ENCODE results near the gene NAA80. TPM values are rescaled to one million over a fixed set of nuclear protein-coding genes. Genes with fewer than 3 reads are reported as not detected.
"Not testable (repeated sequence)": the region's sequence is repeated elsewhere in the genome, so short reads cannot be mapped to it uniquely, and the experiment has no call there.

Gene NAA80
- total RNA-seq, 1 donor from 2014 or later: 38.8 TPM

DNA sequence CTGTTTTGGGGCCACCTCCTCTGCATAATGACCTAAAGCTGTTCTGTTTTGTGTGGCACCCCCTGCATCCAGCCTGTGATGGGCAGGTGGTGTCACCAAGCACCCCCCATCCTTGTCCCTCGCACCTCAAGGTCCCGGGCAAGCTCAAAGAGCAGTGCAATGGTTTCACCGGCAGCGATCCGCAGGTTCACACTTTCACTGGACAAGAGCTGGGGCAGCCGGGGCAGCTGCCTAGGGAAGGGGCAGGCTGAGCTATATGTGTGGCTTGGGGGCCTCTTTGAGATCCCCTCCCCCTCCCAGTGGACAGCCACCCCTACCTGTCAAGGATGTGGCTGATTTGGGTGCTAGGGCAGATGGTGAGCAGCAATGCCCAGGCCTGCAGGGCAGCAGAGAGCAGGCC lies 10.1 kb downstream of the NAA80 start:
- DNase-seq (ENCODE audit: low spot score in 2 of 2): no peak
- Histone ChIP-seq H3K27ac (no peak overlapping the region), H3K9me3 (no peaks in the 10 kb centered on the region), H3K4me3 (no peak overlapping the region), H3K4me1 (peaks cover 0 to 21% of the 10 kb centered on the region in 2 donors), H3K27me3 (no peaks in the 10 kb centered on the region), H3K36me3 (peaks cover 25 to 35% of the 10 kb centered on the region in 2 donors)
- intact Hi-C loops (cut with DNase I): no loop called here
- TF ChIP-seq, protein P1, sequence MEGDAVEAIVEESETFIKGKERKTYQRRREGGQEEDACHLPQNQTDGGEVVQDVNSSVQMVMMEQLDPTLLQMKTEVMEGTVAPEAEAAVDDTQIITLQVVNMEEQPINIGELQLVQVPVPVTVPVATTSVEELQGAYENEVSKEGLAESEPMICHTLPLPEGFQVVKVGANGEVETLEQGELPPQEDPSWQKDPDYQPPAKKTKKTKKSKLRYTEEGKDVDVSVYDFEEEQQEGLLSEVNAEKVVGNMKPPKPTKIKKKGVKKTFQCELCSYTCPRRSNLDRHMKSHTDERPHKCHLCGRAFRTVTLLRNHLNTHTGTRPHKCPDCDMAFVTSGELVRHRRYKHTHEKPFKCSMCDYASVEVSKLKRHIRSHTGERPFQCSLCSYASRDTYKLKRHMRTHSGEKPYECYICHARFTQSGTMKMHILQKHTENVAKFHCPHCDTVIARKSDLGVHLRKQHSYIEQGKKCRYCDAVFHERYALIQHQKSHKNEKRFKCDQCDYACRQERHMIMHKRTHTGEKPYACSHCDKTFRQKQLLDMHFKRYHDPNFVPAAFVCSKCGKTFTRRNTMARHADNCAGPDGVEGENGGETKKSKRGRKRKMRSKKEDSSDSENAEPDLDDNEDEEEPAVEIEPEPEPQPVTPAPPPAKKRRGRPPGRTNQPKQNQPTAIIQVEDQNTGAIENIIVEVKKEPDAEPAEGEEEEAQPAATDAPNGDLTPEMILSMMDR (IDR thresholded peaks at IDR 0.05): no peak

GRCh38 chr3:50288387-50289007 lies 10.7 kb downstream of the NAA80 start:
- DNase-seq (ENCODE audit: low spot score in 2 of 2): no peak
- TF ChIP-seq, protein P1 (IDR thresholded peaks at IDR 0.05): no peak
- peaks cover 25 to 35% of the 10 kb centered on the region in 2 donors for H3K36me3 ChIP-seq
- H3K9me3 ChIP-seq: no peaks in the 10 kb centered on the region
- no peak overlapping the region for H3K4me3 ChIP-seq
- peaks cover 0 to 21% of the 10 kb centered on the region in 2 donors for H3K4me1 ChIP-seq
- H3K27ac ChIP-seq: no peak overlapping the region
- intact Hi-C loops (cut with DNase I): no loop called here
- no peaks in the 10 kb centered on the region for H3K27me3 ChIP-seq

DNA sequence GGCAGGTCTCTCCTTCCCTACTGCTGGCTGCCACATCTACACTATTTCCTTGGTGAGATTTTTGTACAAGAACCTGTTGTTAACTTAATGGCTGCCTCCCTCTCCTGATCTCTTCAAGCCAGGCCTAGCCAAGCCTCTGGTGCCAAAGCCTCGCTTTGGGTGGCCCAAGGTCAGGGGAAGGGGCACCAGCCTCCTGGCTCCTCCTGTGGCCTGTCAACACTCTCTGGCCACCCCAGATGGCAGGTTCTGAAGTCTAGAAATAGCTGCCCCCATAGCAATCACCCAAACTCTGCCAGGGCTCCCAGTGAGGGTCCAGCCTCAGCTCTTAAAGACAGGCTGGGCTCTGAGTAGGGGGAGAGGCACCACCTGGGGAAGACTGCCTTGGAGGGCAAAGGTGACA lies 11.9 kb downstream of the NAA80 start:
- no peaks in the 10 kb centered on the region for H3K27me3 ChIP-seq
- intact Hi-C loops (cut with DNase I): no loop called here
- peaks cover 0 to 11% of the 10 kb centered on the region in 2 donors for H3K4me1 ChIP-seq
- H3K9me3 ChIP-seq: no peaks in the 10 kb centered on the region
- no peak for DNase-seq (ENCODE audit: low spot score in 2 of 2)
- H3K36me3 ChIP-seq: peaks cover 25 to 35% of the 10 kb centered on the region in 2 donors
- TF ChIP-seq, protein P1 (IDR thresholded peaks at IDR 0.05): no peak
- no peak overlapping the region for H3K27ac ChIP-seq
- H3K4me3 ChIP-seq: no peak overlapping the region

GRCh38 chr3:50286322-50287227 lies 12.6 kb downstream of the NAA80 start:
- no peaks in the 10 kb centered on the region for H3K9me3 ChIP-seq
- TF ChIP-seq, protein P1 (IDR thresholded peaks at IDR 0.05): no peak
- intact Hi-C loops (cut with DNase I): no loop called here

GRCh38 chr3:50284121-50284520 lies 15.1 kb downstream of the NAA80 start:
- intact Hi-C loops (cut with DNase I); H3K9me3 ChIP-seq; H3K27ac ChIP-seq; DNase-seq (ENCODE audit: low spot score in 2 of 2); H3K4me1 ChIP-seq; H3K4me3 ChIP-seq; H3K27me3 ChIP-seq: not testable (repeated sequence)
- H3K36me3 ChIP-seq: peaks cover 20 to 25% of the 10 kb centered on the region in 2 donors

More at GRCh38 chr3:50286322-50287227, 12.6 kb downstream of the NAA80 start:
- peak in 1 of 2 donors; percentile 63 for DNase-seq (ENCODE audit: low spot score in 2 of 2)
- no peak overlapping the region for H3K4me3 ChIP-seq
- peaks cover 0 to 10% of the 10 kb centered on the region in 2 donors for H3K4me1 ChIP-seq
- H3K27ac ChIP-seq: no peak overlapping the region
- no peaks in the 10 kb centered on the region for H3K27me3 ChIP-seq
- H3K36me3 ChIP-seq: peaks cover 25 to 35% of the 10 kb centered on the region in 2 donors
